ENCODE measurements around the gene MTMR2. TPM values are rescaled to one million over a fixed set of nuclear protein-coding genes. Genes with fewer than 3 reads are reported as not detected.

MTMR2 gene
- polyA plus RNA-seq, 1 donor from 2014 or later, result 30.9 TPM

Small RNAs within 50 kb of the gene (small RNA-seq; reads per million reads assigned to genes)
- gene RNA5SP345, result 0 to 0.41 (median 0) reads per million in 3 experiments

Other genes starting within 250 kb of the MTMR2 start
- 132 and 139 TPM in 2 replicates for gene FAM76B, start 134.3 kb downstream of the MTMR2 start, polyA plus RNA-seq
- gene CEP57, start 133.6 kb downstream of the MTMR2 start, polyA plus RNA-seq, result 155 and 184 TPM in 2 replicates